Measurements from ENCODE around the gene SNAPIN.

DNA sequence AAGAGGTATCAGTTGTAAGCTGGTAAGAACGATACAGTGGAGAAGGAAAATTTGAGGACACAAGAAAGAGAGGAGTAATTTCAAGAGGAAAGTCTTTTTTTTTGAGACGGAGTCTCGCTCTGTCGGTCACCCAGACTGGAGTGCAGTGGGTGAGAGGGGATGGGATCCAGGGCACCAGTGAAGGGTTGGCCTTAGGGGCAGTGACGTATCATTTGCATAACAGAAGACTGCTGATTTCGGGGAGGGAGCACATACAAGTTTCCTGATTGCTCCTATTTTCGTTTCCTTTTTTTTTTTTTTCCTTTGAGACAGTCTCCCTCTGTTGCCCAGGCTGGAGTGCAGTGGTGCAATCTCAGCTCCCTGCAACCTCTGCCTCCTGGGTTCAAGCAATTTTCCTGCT lies 35.4 kb upstream of the SNAPIN start:
- TF ChIP-seq, protein P1, sequence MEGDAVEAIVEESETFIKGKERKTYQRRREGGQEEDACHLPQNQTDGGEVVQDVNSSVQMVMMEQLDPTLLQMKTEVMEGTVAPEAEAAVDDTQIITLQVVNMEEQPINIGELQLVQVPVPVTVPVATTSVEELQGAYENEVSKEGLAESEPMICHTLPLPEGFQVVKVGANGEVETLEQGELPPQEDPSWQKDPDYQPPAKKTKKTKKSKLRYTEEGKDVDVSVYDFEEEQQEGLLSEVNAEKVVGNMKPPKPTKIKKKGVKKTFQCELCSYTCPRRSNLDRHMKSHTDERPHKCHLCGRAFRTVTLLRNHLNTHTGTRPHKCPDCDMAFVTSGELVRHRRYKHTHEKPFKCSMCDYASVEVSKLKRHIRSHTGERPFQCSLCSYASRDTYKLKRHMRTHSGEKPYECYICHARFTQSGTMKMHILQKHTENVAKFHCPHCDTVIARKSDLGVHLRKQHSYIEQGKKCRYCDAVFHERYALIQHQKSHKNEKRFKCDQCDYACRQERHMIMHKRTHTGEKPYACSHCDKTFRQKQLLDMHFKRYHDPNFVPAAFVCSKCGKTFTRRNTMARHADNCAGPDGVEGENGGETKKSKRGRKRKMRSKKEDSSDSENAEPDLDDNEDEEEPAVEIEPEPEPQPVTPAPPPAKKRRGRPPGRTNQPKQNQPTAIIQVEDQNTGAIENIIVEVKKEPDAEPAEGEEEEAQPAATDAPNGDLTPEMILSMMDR (IDR thresholded peaks at IDR 0.05) = no peak
- no peak for TF ChIP-seq POLR2A (IDR thresholded peaks at IDR 0.05)

Measured in gastroesophageal sphincter (tissue), 3 donors.